ENCODE measurements around the gene ZNF467. TPM values are rescaled to one million over a fixed set of nuclear protein-coding genes. Genes with fewer than 3 reads are reported as not detected.

ZNF467 gene
- total RNA-seq, 1 experiment from 2014 or later: 18.1 TPM

DNA sequence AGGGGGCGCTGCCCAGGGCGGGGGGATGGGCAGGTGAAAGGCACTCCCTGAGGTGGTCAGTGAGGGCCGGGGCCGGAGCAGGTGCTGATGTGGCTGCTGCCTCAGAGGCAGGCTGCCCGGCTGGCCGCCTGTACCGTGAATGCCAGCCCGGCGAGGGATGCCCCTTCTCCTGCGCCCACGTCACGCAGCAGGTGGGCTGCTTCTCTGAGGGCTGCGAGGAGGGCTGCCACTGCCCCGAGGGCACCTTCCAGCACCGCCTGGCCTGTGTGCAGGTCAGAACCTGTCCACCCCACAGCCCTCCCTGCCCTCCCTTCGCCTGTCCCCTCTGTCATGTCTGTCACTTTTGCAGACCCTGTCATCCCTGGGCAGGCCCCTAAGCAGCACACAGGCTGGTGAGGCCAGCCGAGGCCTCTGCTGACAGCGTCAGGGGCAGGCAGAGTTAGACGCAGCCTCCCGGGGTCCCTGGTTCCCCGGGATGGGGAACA, 42.9 kb upstream of the ZNF467 start:
- no peak overlapping the region for H3K4me3 ChIP-seq (ENCODE audit: low read depth in 2 of 2, low read length in 2 of 2)
- intact Hi-C loops (cut with micrococcal nuclease; ENCODE audit: unreplicated experiment): no loop called here
- ChIA-PET POLR2A (interaction anchor here (0.6 kb wide), 1 partner anchor 12 kb away, joined by 3 read pairs; no protein-coding TSS in a partner anchor), CTCF (no interaction called here)
- no peaks in the 10 kb centered on the region; the same call in 1 of the 2 replicates for H3K4me1 ChIP-seq (ENCODE audit: control insufficient read depth, insufficient read depth, low read length)
- H3K27ac ChIP-seq (ENCODE audit: low read length): no peak overlapping the region
- H3K36me3 ChIP-seq (ENCODE audit: control insufficient read depth, insufficient read depth, low read length): no peaks in the 10 kb centered on the region
- BruUV-seq (replicated peaks): no TSS peak
- ATAC-seq (no peak), DNase-seq (ENCODE audit: low read depth, low spot score) (no peak)
- in situ Hi-C loops (cut with HindIII; ENCODE audit: low pct_unique_long_range_greater_than_20kb, low sequenced_read_pairs): no loop called here
- H3K27me3 ChIP-seq (ENCODE audit: control insufficient read depth, insufficient read depth, low read length): no peaks in the 10 kb centered on the region
- no peak for TF ChIP-seq TCF7L2 (IDR thresholded peaks at IDR 0.05; ENCODE audit: low read depth, low read length)
- no peak for TF ChIP-seq POLR2AphosphoS5 (IDR thresholded peaks at IDR 0.05; ENCODE audit: low read depth, low read length)
- no peak for TF ChIP-seq SIN3A (IDR thresholded peaks at IDR 0.05; ENCODE audit: borderline replicate concordance, insufficient read depth, low read depth, low read length)
- TF ChIP-seq, protein P1, sequence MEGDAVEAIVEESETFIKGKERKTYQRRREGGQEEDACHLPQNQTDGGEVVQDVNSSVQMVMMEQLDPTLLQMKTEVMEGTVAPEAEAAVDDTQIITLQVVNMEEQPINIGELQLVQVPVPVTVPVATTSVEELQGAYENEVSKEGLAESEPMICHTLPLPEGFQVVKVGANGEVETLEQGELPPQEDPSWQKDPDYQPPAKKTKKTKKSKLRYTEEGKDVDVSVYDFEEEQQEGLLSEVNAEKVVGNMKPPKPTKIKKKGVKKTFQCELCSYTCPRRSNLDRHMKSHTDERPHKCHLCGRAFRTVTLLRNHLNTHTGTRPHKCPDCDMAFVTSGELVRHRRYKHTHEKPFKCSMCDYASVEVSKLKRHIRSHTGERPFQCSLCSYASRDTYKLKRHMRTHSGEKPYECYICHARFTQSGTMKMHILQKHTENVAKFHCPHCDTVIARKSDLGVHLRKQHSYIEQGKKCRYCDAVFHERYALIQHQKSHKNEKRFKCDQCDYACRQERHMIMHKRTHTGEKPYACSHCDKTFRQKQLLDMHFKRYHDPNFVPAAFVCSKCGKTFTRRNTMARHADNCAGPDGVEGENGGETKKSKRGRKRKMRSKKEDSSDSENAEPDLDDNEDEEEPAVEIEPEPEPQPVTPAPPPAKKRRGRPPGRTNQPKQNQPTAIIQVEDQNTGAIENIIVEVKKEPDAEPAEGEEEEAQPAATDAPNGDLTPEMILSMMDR (IDR thresholded peaks at IDR 0.05): no peak
- TF ChIP-seq, protein P2, sequence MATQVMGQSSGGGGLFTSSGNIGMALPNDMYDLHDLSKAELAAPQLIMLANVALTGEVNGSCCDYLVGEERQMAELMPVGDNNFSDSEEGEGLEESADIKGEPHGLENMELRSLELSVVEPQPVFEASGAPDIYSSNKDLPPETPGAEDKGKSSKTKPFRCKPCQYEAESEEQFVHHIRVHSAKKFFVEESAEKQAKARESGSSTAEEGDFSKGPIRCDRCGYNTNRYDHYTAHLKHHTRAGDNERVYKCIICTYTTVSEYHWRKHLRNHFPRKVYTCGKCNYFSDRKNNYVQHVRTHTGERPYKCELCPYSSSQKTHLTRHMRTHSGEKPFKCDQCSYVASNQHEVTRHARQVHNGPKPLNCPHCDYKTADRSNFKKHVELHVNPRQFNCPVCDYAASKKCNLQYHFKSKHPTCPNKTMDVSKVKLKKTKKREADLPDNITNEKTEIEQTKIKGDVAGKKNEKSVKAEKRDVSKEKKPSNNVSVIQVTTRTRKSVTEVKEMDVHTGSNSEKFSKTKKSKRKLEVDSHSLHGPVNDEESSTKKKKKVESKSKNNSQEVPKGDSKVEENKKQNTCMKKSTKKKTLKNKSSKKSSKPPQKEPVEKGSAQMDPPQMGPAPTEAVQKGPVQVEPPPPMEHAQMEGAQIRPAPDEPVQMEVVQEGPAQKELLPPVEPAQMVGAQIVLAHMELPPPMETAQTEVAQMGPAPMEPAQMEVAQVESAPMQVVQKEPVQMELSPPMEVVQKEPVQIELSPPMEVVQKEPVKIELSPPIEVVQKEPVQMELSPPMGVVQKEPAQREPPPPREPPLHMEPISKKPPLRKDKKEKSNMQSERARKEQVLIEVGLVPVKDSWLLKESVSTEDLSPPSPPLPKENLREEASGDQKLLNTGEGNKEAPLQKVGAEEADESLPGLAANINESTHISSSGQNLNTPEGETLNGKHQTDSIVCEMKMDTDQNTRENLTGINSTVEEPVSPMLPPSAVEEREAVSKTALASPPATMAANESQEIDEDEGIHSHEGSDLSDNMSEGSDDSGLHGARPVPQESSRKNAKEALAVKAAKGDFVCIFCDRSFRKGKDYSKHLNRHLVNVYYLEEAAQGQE (IDR thresholded peaks at IDR 0.05; ENCODE audit: insufficient read depth in 1 of 2, low read depth in 2 of 2, low read length in 1 of 2): no peak
- no peaks in the 10 kb centered on the region for H3K9me3 ChIP-seq (ENCODE audit: control insufficient read depth, insufficient read depth, low read depth, low read length)

DNA sequence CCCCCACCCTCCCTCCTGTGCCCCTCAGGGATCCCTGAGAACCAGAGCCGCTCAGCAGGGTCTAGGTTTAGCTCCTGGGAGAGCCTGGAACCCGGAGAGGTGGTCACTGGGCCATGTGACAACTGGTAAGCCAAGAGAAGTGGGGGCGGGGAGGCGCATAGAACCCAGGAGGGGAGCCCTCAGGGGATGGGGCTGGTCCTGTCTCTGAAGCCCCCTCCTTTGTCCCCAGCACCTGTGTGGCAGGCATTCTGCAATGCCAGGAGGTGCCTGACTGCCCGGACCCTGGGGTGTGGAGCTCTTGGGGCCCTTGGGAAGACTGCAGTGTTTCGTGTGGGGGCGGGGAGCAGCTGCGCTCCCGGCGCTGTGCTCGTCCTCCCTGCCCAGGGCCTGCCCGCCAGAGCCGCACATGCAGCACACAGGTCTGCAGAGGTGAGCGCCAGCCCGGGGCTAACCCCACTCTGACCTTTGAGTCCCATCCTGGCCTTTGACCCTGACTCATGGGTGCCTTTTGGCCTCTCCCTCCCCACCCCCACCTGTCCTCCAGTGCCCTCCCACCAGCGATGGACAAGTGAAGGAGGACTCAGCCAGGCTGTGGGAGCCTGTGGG, 42.4 kb upstream of the ZNF467 start:
- ATAC-seq: no peak
- POLR2A ChIA-PET: interaction anchor here (0.5 to 0.6 kb wide), 2 partner anchors 12 to 531 kb away, joined by 3 to 22 read pairs; no protein-coding TSS in a partner anchor

More for the DNA sequence above, 42.4 kb upstream of the ZNF467 start:
- intact Hi-C loops (cut with micrococcal nuclease; ENCODE audit: unreplicated experiment): no loop called here
- in situ Hi-C loops (cut with HindIII; ENCODE audit: low pct_unique_long_range_greater_than_20kb, low sequenced_read_pairs): no loop called here
- no peaks in the 10 kb centered on the region for H3K27me3 ChIP-seq (ENCODE audit: control insufficient read depth, insufficient read depth, low read length)
- no peaks in the 10 kb centered on the region for H3K36me3 ChIP-seq (ENCODE audit: control insufficient read depth, insufficient read depth, low read length)
- TF ChIP-seq POLR2AphosphoS5 (IDR thresholded peaks at IDR 0.05; ENCODE audit: low read depth, low read length) (no peak), TCF7L2 (IDR thresholded peaks at IDR 0.05; ENCODE audit: low read depth, low read length) (no peak), SIN3A (IDR thresholded peaks at IDR 0.05; ENCODE audit: borderline replicate concordance, insufficient read depth, low read depth, low read length) (no peak)
- TF ChIP-seq, protein P2 (IDR thresholded peaks at IDR 0.05; ENCODE audit: insufficient read depth in 1 of 2, low read depth in 2 of 2, low read length in 1 of 2): no peak
- TF ChIP-seq, protein P1 (IDR thresholded peaks at IDR 0.05): no peak
- H3K4me1 ChIP-seq (ENCODE audit: control insufficient read depth, insufficient read depth, low read length): no peaks in the 10 kb centered on the region; the same call in 1 of the 2 replicates
- H3K27ac ChIP-seq (ENCODE audit: low read length): no peak overlapping the region
- CTCF ChIA-PET: no interaction called here
- DNase-seq (ENCODE audit: low read depth, low spot score): no peak
- no peaks in the 10 kb centered on the region for H3K9me3 ChIP-seq (ENCODE audit: control insufficient read depth, insufficient read depth, low read depth, low read length)
- no peak overlapping the region for H3K4me3 ChIP-seq (ENCODE audit: low read depth in 2 of 2, low read length in 2 of 2)
- no TSS peak for BruUV-seq (replicated peaks)

All from Panc1 (cell line).